H1 (cell line): ENCODE measurements around the gene EEPD1. TPM values are rescaled to one million over a fixed set of nuclear protein-coding genes. Genes with fewer than 3 reads are reported as not detected.

Experiments used
- CTCF ChIA-PET: fragments of 300-600 bp; sonication (Branson Sonifier 250); formaldehyde crosslinking; loops from one replicate; lab custom pipeline; 2021; ENCODE audit not compliant: partially characterized antibody; lab: Charles Lee
- POLR2A ChIA-PET: fragments of 300-600 bp; sonication (Branson Sonifier 250); formaldehyde crosslinking; loops from one replicate; lab custom pipeline; 2021; ENCODE audit warnings: inconsistent platforms; ENCODE audit not compliant: partially characterized antibody; lab: Charles Lee
- DNase-seq, 2 experiments: peaks; one replicate each; pipeline versions ENCODE4 v3.0.0 to v3.0.0-alpha.2; 2010 to 2022; ENCODE audit warnings: low spot score in 2 of 2, low read depth in 1 of 2, mixed read lengths in 1 of 2
- FAIRE-seq: peaks from 2 replicates; lab custom pipeline; 2011; peaks lifted over from hg19 to GRCh38; lab: Jason Lieb, UNC
- H2AFZ ChIP-seq: 2 replicates; pipeline ENCODE4 v1.8.1; 2012; ENCODE audit warnings: low read length, inconsistent platforms
- H2AK5ac ChIP-seq: 2 replicates; pipeline ENCODE4 v1.6.1; 2013; ENCODE audit warnings: low read depth, low read length
- H2BK120ac ChIP-seq: replicated peaks from 2 replicates; pipeline ENCODE3; 2013; ENCODE audit warnings: low read depth, low read length, inconsistent platforms
- H2BK12ac ChIP-seq: 2 replicates; pipeline ENCODE4 v1.6.1; 2013; ENCODE audit warnings: low read depth, low read length
- H2BK15ac ChIP-seq: 2 replicates; pipeline ENCODE4 v1.6.1; 2013; ENCODE audit warnings: low read length
- H2BK20ac ChIP-seq: 2 replicates; pipeline ENCODE4 v1.6.1; 2013; ENCODE audit warnings: low read length
- H2BK5ac ChIP-seq: 2 replicates; pipeline ENCODE4 v1.6.1; 2013; ENCODE audit warnings: low read depth, low read length
- H3K14ac ChIP-seq: 2 replicates; pipeline ENCODE4 v1.6.1; 2013; ENCODE audit warnings: inconsistent platforms; ENCODE audit not compliant: insufficient read length
- H3K18ac ChIP-seq: 2 replicates; pipeline ENCODE4 v1.6.1; 2013; ENCODE audit warnings: low read length; ENCODE audit errors: extremely low read depth
- H3K23ac ChIP-seq: 2 replicates; pipeline ENCODE4 v1.6.1; 2013; ENCODE audit warnings: inconsistent platforms; ENCODE audit not compliant: insufficient read length
- H3K23me2 ChIP-seq: 2 replicates; pipeline ENCODE4 v1.6.1; 2013; ENCODE audit warnings: low read depth, low read length
- H3K27ac ChIP-seq: 2 replicates; pipeline ENCODE4 v1.6.1; 2011; ENCODE audit warnings: low read depth, low read length, inconsistent platforms
- H3K27me3 ChIP-seq, 4 experiments: replicated peaks in 1 of 4; 1 replicate in 1 of 4; 2 replicates in 3 of 4; pipeline versions ENCODE4 v1.6.1 to v1.8.1; 2011 to 2013; ENCODE audit warnings: low read length in 3 of 4, mild to moderate bottlenecking in 3 of 4, inconsistent platforms in 2 of 4, mixed read lengths in 2 of 4, moderate library complexity in 1 of 4; ENCODE audit not compliant: control insufficient read depth in 3 of 4, insufficient read depth in 3 of 4; ENCODE audit errors: extremely low read depth in 1 of 4
- H3K36me3 ChIP-seq, 4 experiments: 2 replicates each; pipeline versions ENCODE4 v1.6.1 to v1.8.1; 2011 to 2013; ENCODE audit warnings: mild to moderate bottlenecking in 4 of 4, low read length in 3 of 4, moderate library complexity in 2 of 4, control low read depth in 1 of 4, inconsistent platforms in 1 of 4; ENCODE audit not compliant: insufficient read depth in 4 of 4, control insufficient read depth in 2 of 4
- H3K4ac ChIP-seq: replicated peaks from 2 replicates; pipeline ENCODE3; 2013; ENCODE audit warnings: low read length, low read depth, mixed read lengths, inconsistent platforms; ENCODE audit not compliant: insufficient read length
- H3K4me1 ChIP-seq, 4 experiments: replicated peaks in 1 of 4; 1 replicate in 1 of 4; 2 replicates in 3 of 4; pipeline versions ENCODE4 v1.6.1 to v1.8.1; 2011 to 2013; ENCODE audit warnings: low read length in 3 of 4, inconsistent platforms in 2 of 4, mixed read lengths in 1 of 4; ENCODE audit not compliant: insufficient read depth in 4 of 4, control insufficient read depth in 3 of 4
- H3K4me2 ChIP-seq, 2 experiments: 2 replicates each; pipeline versions ENCODE4 v1.6.1 to v1.8.1; 2011 to 2013; ENCODE audit warnings: low read depth in 2 of 2, low read length in 2 of 2, control low read depth in 1 of 2, inconsistent platforms in 1 of 2, mild to moderate bottlenecking in 1 of 2; ENCODE audit not compliant: insufficient read depth in 1 of 2
- H3K4me3 ChIP-seq, 4 experiments: fragments of 200-600, 300-600 bp in 1 of 4; sonication (generic), shearing (Covaris generic), sonication (Bioruptor Twin) in 1 of 4; 2 replicates each; pipeline versions ENCODE4 v1.5.1 to v1.8.1; 2011 to 2016; ENCODE audit warnings: low read length in 4 of 4, low read depth in 3 of 4, control low read depth in 2 of 4, inconsistent platforms in 2 of 4, mild to moderate bottlenecking in 2 of 4, mixed read lengths in 1 of 4, moderate library complexity in 1 of 4; ENCODE audit not compliant: insufficient read depth in 2 of 4; ENCODE audit errors: extremely low read depth in 1 of 4
- H3K56ac ChIP-seq: replicated peaks from 2 replicates; pipeline ENCODE3; 2013; ENCODE audit warnings: low read depth, mild to moderate bottlenecking, mixed read lengths, low read length, inconsistent platforms; ENCODE audit not compliant: insufficient read length
- H3K79me1 ChIP-seq: 2 replicates; pipeline ENCODE4 v1.6.1; 2013; ENCODE audit warnings: low read depth, low read length, control low read depth
- H3K79me2 ChIP-seq, 2 experiments: 2 replicates each; pipeline versions ENCODE4 v1.6.1 to v1.8.1; 2012 to 2013; ENCODE audit warnings: low read length in 2 of 2, mild to moderate bottlenecking in 2 of 2, inconsistent platforms in 1 of 2; ENCODE audit not compliant: insufficient read depth in 2 of 2, control insufficient read depth in 1 of 2
- H3K9ac ChIP-seq, 4 experiments: replicated peaks in 1 of 4; 1 replicate in 1 of 4; 2 replicates in 3 of 4; pipeline versions ENCODE4 v1.6.1 to v1.8.1; 2011 to 2013; ENCODE audit warnings: low read depth in 3 of 4, low read length in 3 of 4, control low read depth in 2 of 4, mild to moderate bottlenecking in 2 of 4, moderate library complexity in 2 of 4, inconsistent platforms in 1 of 4; ENCODE audit errors: extremely low read depth in 1 of 4
- H3K9me3 ChIP-seq, 2 experiments: 2 replicates each; pipeline versions ENCODE4 v1.6.1 to v1.8.1; 2012 to 2013; ENCODE audit warnings: mild to moderate bottlenecking in 2 of 2, moderate library complexity in 2 of 2, control low read depth in 1 of 2, inconsistent platforms in 1 of 2, low read depth in 1 of 2, low read length in 1 of 2, mixed read lengths in 1 of 2; ENCODE audit not compliant: insufficient read depth in 2 of 2
- H4K20me1 ChIP-seq, 2 experiments: replicated peaks in 1 of 2; 2 replicates each; pipeline versions ENCODE3 to v1.8.1; 2011 to 2013; ENCODE audit warnings: inconsistent platforms in 2 of 2, low read length in 2 of 2, mild to moderate bottlenecking in 1 of 2; ENCODE audit not compliant: insufficient read depth in 2 of 2, control insufficient read depth in 1 of 2
- H4K5ac ChIP-seq: 2 replicates; pipeline ENCODE4 v1.6.1; 2013; ENCODE audit warnings: low read length, low read depth, mixed read lengths, inconsistent platforms; ENCODE audit not compliant: insufficient read length
- H4K8ac ChIP-seq: 2 replicates; pipeline ENCODE4 v1.8.0; 2013; ENCODE audit warnings: mild to moderate bottlenecking, moderate library complexity, low read length, inconsistent platforms; ENCODE audit not compliant: insufficient read depth; ENCODE audit errors: extremely low read depth
- H4K91ac ChIP-seq: replicated peaks from 2 replicates; pipeline ENCODE3; 2013; ENCODE audit warnings: low read length, mixed read lengths, inconsistent platforms; ENCODE audit not compliant: insufficient read length
- BCL11A ChIP-seq, 2 experiments: IDR thresholded peaks; one replicate each; pipeline ENCODE4 v1.6.1; 2011; ENCODE audit warnings: low read depth in 2 of 2, low read length in 2 of 2, mild to moderate bottlenecking in 2 of 2
- CHD2 ChIP-seq: IDR thresholded peaks from 2 replicates; pipeline ENCODE4 v1.6.1; 2012; ENCODE audit warnings: low read length, improper control_type of control experiment
- JUN ChIP-seq: IDR thresholded peaks from 2 replicates; pipeline ENCODE4 v1.6.1; 2011; ENCODE audit warnings: low read depth, mild to moderate bottlenecking, improper control_type of control experiment, low read length
- SP1 ChIP-seq: IDR thresholded peaks from 2 replicates; pipeline ENCODE4 v1.6.1; 2011; ENCODE audit warnings: low read depth, low read length
- TBP ChIP-seq: IDR thresholded peaks from 2 replicates; pipeline ENCODE4 v1.6.1; 2011; ENCODE audit warnings: low read depth, low read length, improper control_type of control experiment
- ZNF274 ChIP-seq: IDR thresholded peaks from 2 replicates; pipeline ENCODE4 v1.7.0; 2012; ENCODE audit warnings: low read length, borderline replicate concordance; ENCODE audit errors: extremely low read depth
- WGBS, 2 experiments: shearing (Covaris generic) in 1 of 2; methylation state at CpG; one replicate each; pipeline versions ENCODE4 v1.1.6 to v1.1.7; 2013 to 2015; ENCODE audit warnings: low lambda C conversion rate in 2 of 2, mixed read lengths in 2 of 2, inconsistent platforms in 1 of 2, low coverage in 1 of 2, missing lambda C conversion rate in 1 of 2; ENCODE audit not compliant: insufficient replicate concordance in 2 of 2, insufficient coverage in 1 of 2, insufficient read length in 1 of 2; ENCODE audit errors: extremely low coverage in 1 of 2, missing lambda C conversion rate in 1 of 2; 5-methylcytosine and 5-hydroxymethylcytosine counted together
- polyA plus RNA-seq, 7 experiments: library from polyadenylated mRNA; depleted of rRNA in 3 of 7; stranded (reverse) in 5 of 7; unstranded in 2 of 7; fragments of >200 nt in 5 of 7; fragments of 200-250 nt in 2 of 7; gene quantifications; 1 replicate in 5 of 7; 2 replicates in 1 of 7; 4 replicates in 1 of 7; pipeline versions ENCODE4 v1.2.1 to v1.2.3, GENCODE V29; 2011 to 2013; ENCODE audit warnings: missing spikeins in 2 of 7, mixed read lengths in 2 of 7
- total RNA-seq: library from RNA; stranded (reverse); fragmentation: NEBNext Ultra II Directional; extraction: Animal tissue kit (Norgen Biotek cat#: 25700); gene quantifications from 2 replicates; pipeline ENCODE4 v1.2.1, GENCODE V29; 2021

Gene EEPD1
- total and polyA plus RNA-seq, 2 of the 8 experiments (the other 6 are each of a cell fraction or from before 2014, with no cell fraction given) = 3.1 to 7.8 TPM

GRCh38 chr7:36306722-36307121 lies 153.7 kb downstream of the EEPD1 start:
- Histone ChIP-seq H3K27ac (no peak overlapping the region), H2AFZ (no peak overlapping the region), H2BK120ac (no peak overlapping the region), H3K4me3 (no peak overlapping the region), H3K9me3 (no peaks in the 10 kb centered on the region), H3K79me2 (no peaks in the 10 kb centered on the region), H4K91ac (no peak overlapping the region), H2BK15ac (no peak overlapping the region), H4K20me1 (peaks cover 0 to 2% of the 10 kb centered on the region in 2 experiments), H2BK20ac (no peak overlapping the region), H2AK5ac (no peak overlapping the region), H3K9ac (no peak overlapping the region), H2BK5ac (no peak overlapping the region), H3K4me1 (peaks cover 0 to 9% (median 0%) of the 10 kb centered on the region in 4 experiments; a peak in 2 of 7 replicates), H3K36me3 (no peaks in the 10 kb centered on the region), H3K4me2 (no peak overlapping the region), H3K23me2 (no peaks in the 10 kb centered on the region), H3K27me3 (no peaks in the 10 kb centered on the region), H3K4ac (no peak overlapping the region), H3K56ac (no peak overlapping the region), H3K18ac (no peak overlapping the region), H4K5ac (no peak overlapping the region), H3K23ac (no peak overlapping the region), H3K79me1 (no peaks in the 10 kb centered on the region), H3K14ac (no peak overlapping the region), H4K8ac (no peak overlapping the region), H2BK12ac (no peak overlapping the region)
- FAIRE-seq = no peak
- ChIA-PET POLR2A (no interaction called here), CTCF (interaction anchor here (1.0 to 3.9 kb wide), 5 partner anchors 9 to 318 kb away, joined by 3 to 24 read pairs (median 3); no protein-coding TSS in a partner anchor)
- peak in 1 of 2 experiments; percentile 24 for DNase-seq
- 87% methylated on average over 10 of the region's 10 CpGs; no CpG with 5 or more reads in 1 of the 2 experiments for WGBS, 2 experiments
- TF ChIP-seq CHD2 (no peak), BCL11A (IDR thresholded peaks at IDR 0.05; ENCODE audit: low read depth in 2 of 2, low read length in 2 of 2) (no peak), TBP (no peak), ZNF274 (no peak), SP1 (no peak), JUN (no peak)
